GM18520 (cell line): ENCODE data around the gene PTPN14.
A peak's percentile ranks its signal among the peaks of the same experiment; 100 is the strongest.

Experiments used
- ATAC-seq: cut with Tn5 transposase; IDR thresholded peaks from one replicate; pipeline ENCODE4 v1.9.1; 2021; ENCODE audit not compliant: unreplicated experiment

Gene PTPN14

DNA sequence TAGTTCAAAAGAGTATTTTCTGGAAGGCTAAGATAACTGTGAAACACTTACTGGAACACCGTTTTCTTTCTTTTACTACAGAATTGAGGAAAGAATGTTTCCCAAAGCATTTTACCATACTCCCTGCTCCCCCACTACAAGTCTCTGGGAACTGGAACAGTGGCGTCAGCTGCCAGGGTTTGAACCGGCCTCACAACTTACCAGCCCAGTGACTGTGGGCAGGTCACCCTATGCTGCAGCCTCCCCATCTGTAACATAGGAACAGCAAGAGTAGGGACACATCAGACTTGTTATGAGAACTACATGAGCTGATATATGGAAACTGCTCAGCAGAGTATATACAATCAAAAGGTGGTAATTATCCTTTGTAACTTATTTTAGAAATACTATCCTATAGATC is 91.5 kb downstream of the PTPN14 start:
- ATAC-seq, result no peak

GRCh38 chr1:214458541-214458940 is 92.9 kb downstream of the PTPN14 start:
- ATAC-seq, result no peak

- ATAC-seq, result no peak
Measured at GRCh38 chr1:214455971-214456867, 95.2 kb downstream of the PTPN14 start.

- ATAC-seq, result no peak
Measured at GRCh38 chr1:214455479-214455878, 95.9 kb downstream of the PTPN14 start.

GRCh38 chr1:214454569-214455396 is 96.6 kb downstream of the PTPN14 start:
- ATAC-seq, result no peak

- no peak for ATAC-seq
Measured at GRCh38 chr1:214453109-214453722, 98.2 kb downstream of the PTPN14 start.

GRCh38 chr1:214452152-214452784 is 99.1 kb downstream of the PTPN14 start:
- ATAC-seq, result no peak

DNA sequence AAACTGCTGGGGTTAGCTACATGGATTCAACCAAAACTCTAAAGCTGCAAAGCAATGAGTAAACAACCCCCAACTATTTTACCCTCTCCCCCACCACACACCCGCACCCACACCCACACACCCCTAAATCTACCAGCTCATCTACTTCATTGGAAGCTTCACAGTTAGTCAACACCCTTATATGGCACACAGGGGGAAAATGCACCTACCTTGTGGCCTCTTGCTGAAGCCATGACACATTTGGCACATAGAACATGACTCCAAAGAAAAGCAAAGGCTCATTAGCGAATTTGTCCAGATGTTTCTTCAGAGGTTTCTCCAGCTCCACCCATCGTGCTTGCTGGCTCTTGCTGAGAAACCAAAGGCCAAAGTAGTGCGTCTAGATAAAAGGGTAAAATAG is 99.8 kb downstream of the PTPN14 start:
- no peak for ATAC-seq

DNA sequence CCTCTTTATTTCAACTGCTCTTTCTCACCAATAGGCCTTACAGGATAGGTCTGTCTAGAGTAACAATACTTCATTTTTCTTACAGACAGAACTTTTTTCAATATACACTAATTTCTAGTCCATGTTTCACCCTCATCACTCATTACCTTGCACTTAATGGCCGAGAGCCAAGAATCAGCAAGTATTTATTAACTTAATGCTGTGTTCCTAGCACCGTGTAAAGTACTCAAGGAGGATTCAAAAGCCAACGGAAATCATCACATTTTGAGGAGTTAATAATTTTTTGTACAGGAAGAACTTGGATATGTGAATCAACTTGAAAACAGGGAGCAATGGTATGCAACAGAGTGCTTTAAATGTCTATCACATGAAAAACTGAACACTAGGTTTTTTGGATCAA is 102.0 kb downstream of the PTPN14 start:
- no peak for ATAC-seq

- ATAC-seq, result no peak
Measured at GRCh38 chr1:214448536-214448935, 102.9 kb downstream of the PTPN14 start.

GRCh38 chr1:214447557-214447871 is 103.9 kb downstream of the PTPN14 start:
- no peak for ATAC-seq

DNA sequence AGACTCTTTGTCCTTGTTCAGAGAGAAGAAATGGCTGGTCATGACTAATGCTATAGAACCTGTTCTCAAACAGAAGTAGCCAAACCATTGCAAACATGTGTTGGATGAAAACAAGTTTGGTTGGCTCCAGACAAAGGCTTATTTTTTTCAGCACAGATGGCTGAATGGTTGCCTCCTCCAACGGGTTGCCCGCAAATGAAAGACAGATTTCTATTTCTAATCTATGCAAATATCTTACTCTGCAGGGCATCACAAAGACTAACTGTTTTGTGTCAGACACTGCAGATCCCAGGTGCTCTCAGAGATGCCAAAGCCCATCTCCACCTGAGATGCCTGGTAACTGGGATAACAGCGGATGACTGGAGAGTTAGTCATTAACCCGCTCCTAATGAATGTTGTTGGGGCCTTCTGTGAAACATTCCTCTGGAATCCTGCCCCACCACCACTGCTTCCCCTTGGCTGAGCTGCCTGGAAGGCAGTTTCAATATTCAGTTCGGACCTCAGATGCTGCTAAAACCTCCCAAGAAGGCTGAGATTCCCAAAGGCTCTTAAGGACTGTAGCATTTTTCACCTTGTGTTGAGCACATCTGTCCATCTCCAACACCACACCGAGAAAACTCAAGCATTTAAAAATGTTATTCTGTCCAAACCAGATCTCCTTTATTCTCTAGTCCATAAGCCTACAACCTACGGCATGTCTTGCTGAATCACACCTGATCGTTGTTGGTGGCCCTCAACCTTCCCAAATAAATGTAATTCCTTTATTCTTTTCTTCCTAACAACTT is 104.4 kb downstream of the PTPN14 start:
- peak; percentile 46 for ATAC-seq

DNA sequence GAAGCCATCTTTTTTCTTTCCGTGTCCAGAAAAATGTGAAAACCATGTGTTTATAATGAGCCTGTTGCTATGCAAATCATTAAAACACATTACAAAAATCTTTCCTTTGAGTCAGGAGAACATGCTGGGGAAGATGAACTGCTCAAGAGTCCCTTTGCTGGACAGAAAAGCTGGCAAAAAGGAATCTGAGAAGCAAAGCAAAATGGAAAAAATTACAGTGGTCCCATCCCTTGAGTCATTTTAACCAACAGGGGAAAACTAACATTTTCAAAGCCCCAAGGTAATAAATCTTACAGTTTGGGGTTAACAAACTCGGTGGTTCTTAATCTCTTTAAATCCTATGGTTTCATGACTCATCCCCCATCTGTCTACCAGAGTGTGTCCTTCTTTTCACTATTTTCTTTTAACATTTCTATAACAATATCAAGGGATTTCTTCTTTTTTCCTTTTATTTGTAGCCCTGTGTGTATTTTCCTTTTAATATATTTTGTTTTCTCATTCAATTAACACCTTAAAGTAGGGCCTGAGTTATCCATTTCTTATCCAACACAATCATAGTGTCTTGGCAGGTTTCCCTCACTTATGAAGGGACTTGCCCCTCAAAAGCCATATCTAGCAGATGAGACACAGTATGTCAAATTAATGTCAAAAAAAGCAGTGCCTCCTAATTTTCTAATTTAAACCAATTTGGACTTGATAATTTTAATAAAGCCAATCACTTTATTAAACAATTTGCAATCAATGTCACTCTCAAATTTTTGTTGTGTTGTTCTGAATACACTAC is 105.4 kb downstream of the PTPN14 start:
- ATAC-seq, result no peak

DNA sequence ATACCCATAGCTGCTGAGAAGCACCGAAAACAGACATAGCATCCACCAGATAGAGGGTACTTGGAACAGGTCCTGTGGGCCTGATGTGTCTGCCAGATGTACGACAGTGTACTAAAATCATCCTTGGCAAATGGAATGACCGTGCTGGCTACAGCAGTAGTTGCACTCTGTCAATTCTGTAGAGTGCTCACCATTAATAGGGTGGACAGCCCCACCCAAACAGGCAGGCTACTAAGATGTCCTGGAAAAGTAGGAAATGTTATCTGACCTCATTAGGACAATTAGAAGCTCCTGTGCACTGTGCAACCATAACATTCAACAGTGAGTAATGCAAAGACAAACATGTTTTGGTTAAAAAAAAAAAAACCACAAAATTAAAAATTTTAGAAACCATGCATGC is 106.2 kb downstream of the PTPN14 start:
- ATAC-seq, result no peak

GRCh38 chr1:214444182-214444939 is 107.0 kb downstream of the PTPN14 start:
- no peak for ATAC-seq

GRCh38 chr1:214441119-214441518 is 110.3 kb downstream of the PTPN14 start:
- ATAC-seq, result no peak

- ATAC-seq, result no peak
Measured at GRCh38 chr1:214440219-214440965, 111.0 kb downstream of the PTPN14 start.
